HG03575 (cell line): ENCODE results near the gene HPDL.

Experiments
- ATAC-seq: cut with Tn5 transposase; IDR thresholded peaks from one replicate; pipeline ENCODE4 v1.9.1; 2021; ENCODE audit not compliant: unreplicated experiment, insufficient number of reproducible peaks, low FRiP score; ENCODE audit errors: extremely low read depth

HPDL gene

DNA sequence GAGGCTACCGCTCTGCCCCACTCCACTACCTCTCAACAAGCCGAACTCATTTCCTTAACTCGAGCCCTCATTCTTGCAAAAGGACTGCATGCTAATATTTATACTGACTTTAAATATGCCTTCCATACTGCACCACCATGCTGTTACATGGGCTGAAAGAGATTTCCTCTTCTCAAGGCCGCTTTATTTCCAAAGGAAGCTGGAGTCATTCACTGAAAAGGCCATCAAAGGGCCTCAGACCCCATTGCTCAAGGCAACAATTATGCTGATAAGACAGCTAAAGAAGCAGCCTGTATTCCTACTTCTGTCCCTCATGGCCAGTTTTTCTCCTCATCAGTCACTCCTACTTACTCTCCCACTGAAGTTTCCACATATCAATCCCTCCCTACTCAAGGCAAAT lies 6.9 kb upstream of the HPDL start:
- ATAC-seq, result no peak

DNA sequence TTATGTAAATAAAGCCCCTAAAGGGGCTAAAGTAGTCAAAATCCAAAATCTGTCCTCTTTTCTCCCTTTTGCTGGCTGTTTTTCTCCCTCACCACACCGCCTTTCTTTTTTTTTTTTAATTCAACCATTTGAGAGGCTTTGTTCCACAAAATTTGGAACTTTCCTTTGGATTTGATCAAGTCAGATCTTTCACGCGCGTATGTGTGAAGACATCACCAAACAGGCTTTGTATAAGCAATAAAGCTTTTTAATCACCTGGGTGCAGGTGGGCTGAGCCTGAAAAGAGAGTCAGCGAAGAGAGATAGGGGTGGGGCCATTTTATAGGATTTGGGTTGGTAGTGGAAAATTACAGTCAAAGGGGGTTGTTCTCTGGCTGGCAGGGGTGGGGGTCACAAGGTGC lies 5.3 kb upstream of the HPDL start:
- ATAC-seq, result no peak

GRCh38 chr1:45322486-45323040 lies 4.1 kb upstream of the HPDL start:
- no peak for ATAC-seq

DNA sequence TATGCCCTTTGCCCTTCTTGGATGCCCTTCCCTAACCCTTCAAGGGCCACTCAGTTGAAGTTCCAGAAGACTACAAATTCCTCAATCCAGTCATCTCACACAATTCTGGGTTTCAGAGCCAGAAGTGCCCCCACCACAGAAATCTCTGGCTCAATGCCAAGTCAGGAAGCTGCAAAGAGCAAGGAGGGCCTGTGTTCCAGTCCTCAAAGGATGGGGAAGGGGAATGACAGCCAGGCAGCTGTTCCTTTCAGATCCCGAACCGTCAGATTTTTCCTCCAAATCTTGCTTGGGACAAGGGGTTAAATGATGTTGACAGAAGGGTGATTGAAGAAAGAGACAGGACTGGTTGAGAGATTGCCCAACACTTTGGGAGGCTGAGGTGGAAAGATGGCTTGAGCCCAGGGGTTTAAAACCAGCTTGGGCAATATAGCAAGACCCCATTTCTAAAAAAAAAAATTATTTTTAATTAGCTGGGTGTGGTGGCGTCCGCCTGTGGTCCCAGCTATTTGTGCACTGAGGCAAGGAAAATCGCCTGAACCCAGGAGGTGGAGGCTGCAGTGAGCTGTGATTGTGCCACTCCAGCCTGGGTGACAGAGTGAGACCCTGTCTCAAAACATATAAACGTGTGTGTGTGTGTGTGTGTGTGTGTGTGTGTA lies 716 bp upstream of the HPDL start:
- no peak for ATAC-seq

DNA sequence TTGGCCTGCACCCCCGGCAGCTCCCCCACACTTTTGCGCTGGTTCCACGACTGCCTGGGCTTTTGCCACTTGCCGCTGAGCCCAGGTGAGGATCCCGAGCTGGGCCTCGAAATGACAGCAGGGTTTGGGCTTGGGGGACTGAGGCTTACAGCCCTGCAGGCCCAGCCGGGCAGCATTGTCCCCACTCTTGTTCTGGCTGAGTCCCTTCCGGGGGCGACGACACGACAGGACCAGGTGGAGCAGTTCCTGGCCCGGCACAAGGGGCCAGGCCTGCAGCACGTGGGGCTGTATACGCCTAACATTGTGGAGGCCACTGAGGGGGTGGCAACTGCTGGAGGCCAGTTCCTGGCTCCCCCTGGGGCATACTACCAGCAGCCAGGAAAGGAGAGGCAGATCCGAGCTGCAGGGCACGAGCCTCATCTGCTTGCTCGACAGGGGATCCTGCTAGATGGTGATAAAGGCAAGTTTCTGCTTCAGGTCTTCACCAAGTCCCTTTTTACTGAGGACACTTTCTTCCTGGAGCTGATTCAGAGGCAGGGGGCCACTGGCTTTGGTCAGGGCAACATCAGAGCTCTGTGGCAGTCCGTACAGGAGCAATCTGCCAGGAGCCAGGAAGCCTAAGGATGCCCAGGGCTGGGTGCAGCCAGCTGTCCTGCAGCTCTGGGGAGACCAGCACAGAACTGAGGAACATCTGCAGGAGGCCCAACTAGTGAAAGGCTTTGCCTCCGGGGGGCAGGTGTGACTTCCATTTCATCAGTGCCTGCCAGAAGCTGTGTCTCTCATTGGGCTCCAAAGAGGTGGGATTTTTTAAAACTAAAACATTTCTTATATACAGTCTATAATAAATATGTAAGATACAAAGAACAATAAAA lies 1.2 kb downstream of the HPDL start:
- ATAC-seq, result no peak

DNA sequence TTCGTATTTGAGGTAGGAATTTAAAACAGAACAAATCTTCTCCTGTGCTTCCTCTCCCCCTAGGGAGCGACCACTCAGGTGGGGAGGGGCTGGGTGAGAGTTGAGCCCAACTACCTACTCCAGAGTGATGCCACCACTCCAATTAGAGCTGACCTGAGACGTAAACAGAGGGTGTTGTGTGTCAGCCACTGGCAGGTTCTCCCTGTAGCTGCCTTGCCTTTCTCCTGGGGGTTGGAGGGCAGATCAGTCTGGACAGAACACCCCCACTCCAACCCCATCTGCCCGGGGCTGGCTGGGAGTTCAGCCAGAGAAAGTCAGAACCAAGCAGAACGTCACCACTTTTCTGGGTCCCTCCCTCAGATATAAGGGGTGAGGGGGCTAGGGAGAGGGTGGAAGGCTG lies 2.0 kb downstream of the HPDL start:
- ATAC-seq, result no peak

GRCh38 chr1:45329445-45329844 lies 2.8 kb downstream of the HPDL start:
- no peak for ATAC-seq

- ATAC-seq, result no peak
Observed at GRCh38 chr1:45331436-45332345, 5.0 kb downstream of the HPDL start.

DNA sequence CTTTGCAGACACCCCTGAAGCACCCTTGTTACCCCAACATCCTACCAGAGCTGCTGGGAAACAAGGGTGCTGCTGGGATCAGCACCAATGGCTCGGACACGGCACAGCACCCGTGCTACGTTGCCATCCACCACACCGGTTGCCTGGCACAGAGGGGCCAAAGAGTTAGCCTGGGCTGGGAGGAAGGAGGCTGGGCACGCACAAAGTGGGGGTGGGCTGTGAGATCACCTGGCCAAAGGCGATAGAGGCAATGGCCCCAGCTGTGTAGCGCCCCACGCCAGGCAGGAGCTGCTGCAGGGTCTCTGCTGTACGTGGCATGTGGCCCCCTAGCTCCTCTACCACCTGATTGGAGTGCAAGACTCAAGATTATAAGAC lies 5.6 kb downstream of the HPDL start:
- ATAC-seq, result no peak

- ATAC-seq, result no peak
Observed at GRCh38 chr1:45334308-45335245, 7.9 kb downstream of the HPDL start.

- ATAC-seq, result no peak
Observed at GRCh38 chr1:45335855-45336324, 9.2 kb downstream of the HPDL start.

DNA sequence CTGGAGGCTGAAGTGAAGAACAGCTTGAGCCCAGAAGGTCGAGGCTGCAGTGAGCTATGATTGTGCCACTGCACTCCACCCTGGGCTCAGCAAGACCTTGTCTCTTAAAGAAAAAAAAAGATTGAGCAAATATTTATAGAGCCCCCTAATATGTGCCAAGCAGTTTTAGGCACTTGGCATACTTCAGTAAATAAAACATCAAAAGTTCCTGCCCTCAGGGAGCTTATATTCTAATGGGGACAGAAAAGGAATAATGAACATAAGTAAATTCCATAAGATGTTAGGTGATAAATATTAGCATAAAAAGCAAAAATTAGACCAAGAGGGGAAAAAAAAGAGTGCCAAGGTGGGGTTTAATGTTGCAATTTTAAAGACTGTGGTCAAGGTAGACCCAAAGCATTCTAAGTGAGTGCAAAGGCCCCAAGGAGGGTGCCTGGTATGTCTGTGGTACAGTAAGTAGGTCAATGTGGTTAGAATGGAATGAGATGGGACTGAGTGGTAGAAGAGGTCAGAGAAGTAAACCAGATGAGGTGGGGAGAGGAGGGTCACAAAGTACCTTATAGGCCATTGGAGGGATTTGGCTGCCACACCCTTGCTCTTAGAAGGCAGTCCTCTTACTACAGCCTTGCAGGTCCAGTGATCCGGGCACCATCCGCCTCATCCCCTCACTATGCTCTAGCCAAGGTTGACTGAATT lies 11.1 kb downstream of the HPDL start:
- ATAC-seq, result no peak

- no peak for ATAC-seq
Observed at GRCh38 chr1:45339789-45340558, 13.3 kb downstream of the HPDL start, which contains the start of the genes MUTYH and TOE1. Gene MUTYH, minus strand, starts transcription at chr1:45340440. Its CDS starts 5,935 bp downstream, at chr1:45334505. Gene TOE1, plus strand, starts transcription at chr1:45340170. Its CDS starts 83 bp downstream, at chr1:45340253.

GRCh38 chr1:45340816-45341466 lies 14.2 kb downstream of the HPDL start:
- ATAC-seq, result no peak

GRCh38 chr1:45344499-45344898 lies 17.8 kb downstream of the HPDL start:
- ATAC-seq, result no peak

DNA sequence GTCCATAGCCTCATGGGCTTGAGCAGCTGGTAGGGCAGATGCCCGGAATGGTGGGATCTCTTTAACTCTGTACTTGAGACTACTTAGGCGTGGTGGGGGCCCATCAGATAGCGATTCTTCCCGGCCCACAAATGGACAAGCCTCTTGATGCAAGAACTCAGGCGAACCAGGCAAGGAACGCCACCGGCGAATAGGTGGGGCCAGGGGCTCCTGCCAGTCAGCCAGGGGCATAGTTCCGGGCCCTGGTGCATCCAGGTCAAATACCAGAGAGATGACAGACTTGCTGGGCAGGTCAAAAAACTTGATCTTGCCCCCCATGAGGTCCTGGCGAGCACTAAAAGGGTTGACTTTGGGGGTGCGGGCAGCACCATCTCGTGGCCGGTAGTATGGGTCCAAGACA lies 18.3 kb downstream of the HPDL start:
- no peak for ATAC-seq
